ENCODE results near the gene PPFIBP2.
A peak's percentile ranks its signal among the peaks of the same experiment; 100 is the strongest.

PPFIBP2 gene

GRCh38 chr11:7573558-7574296 is 59.9 kb downstream of the PPFIBP2 start:
- Histone ChIP-seq H3K9me3 (replicated peaks in 1 of 2; ENCODE audit: control insufficient read depth in 2 of 2, insufficient read depth in 1 of 2, low read depth in 1 of 2, low read length in 2 of 2) (no peaks in the 10 kb centered on the region), H3K27ac (replicated peaks; ENCODE audit: low read length) (no peak overlapping the region), H2BK5ac (ENCODE audit: low read length) (no peak overlapping the region), H3K23ac (ENCODE audit: low read depth, low read length, poor library complexity) (no peak overlapping the region), H3K4me2 (ENCODE audit: insufficient read depth, low read length, poor library complexity, severe bottlenecking) (no peak overlapping the region), H3K4ac (ENCODE audit: low read length) (no peak overlapping the region), H2BK12ac (ENCODE audit: low read length) (no peak overlapping the region), H4K8ac (ENCODE audit: low read depth, low read length) (no peak overlapping the region), H3K79me1 (ENCODE audit: low read depth, low read length) (no peaks in the 10 kb centered on the region), H3K36me3 (replicated peaks in 1 of 2; ENCODE audit: control insufficient read depth in 2 of 2, insufficient read depth in 2 of 2, low read length in 2 of 2) (no peaks in the 10 kb centered on the region), H3K9ac (ENCODE audit: low read depth, low read length, poor library complexity) (no peak overlapping the region), H3K4me1 (ENCODE audit: control insufficient read depth in 2 of 2, insufficient read depth in 1 of 2, low read depth in 1 of 2, low read length in 2 of 2) (peaks cover 19 to 36% of the 10 kb centered on the region in 2 donors), H4K91ac (ENCODE audit: low read depth, low read length, poor library complexity) (no peak overlapping the region), H3K18ac (ENCODE audit: low read length) (no peak overlapping the region), H2BK15ac (ENCODE audit: low read length) (no peak overlapping the region), H2AK5ac (ENCODE audit: low read depth, low read length) (no peak overlapping the region), H2AFZ (ENCODE audit: low read length) (peak overlapping the region; percentile 54), H3K4me3 (ENCODE audit: low read length in 2 of 2) (no peak overlapping the region), H3K27me3 (ENCODE audit: control insufficient read depth in 3 of 3, insufficient read depth in 3 of 3, low read depth in 1 of 3, low read length in 3 of 3) (no peaks in the 10 kb centered on the region), H3K14ac (ENCODE audit: low read length) (no peak overlapping the region), H2BK120ac (ENCODE audit: low read depth, low read length) (no peak overlapping the region)
- WGBS, 2 donors (ENCODE audit: extremely low coverage in 2 of 2, insufficient read length in 2 of 2, insufficient replicate concordance in 1 of 2): no CpG with 5 or more reads among the region's 9 CpGs
- DNase-seq (ENCODE audit: low spot score): no peak

- H2AFZ ChIP-seq (ENCODE audit: low read length): peak overlapping the region; percentile 11
- H3K4me3 ChIP-seq (ENCODE audit: low read length in 2 of 2): no peak overlapping the region
- DNase-seq (ENCODE audit: low spot score): no peak
- no peak overlapping the region for H2BK12ac ChIP-seq (ENCODE audit: low read length)
- no peaks in the 10 kb centered on the region for H3K36me3 ChIP-seq (replicated peaks in 1 of 2; ENCODE audit: control insufficient read depth in 2 of 2, insufficient read depth in 2 of 2, low read length in 2 of 2)
- H2BK15ac ChIP-seq (ENCODE audit: low read length): no peak overlapping the region
- H3K9me3 ChIP-seq (replicated peaks in 1 of 2; ENCODE audit: control insufficient read depth in 2 of 2, insufficient read depth in 1 of 2, low read depth in 1 of 2, low read length in 2 of 2): no peaks in the 10 kb centered on the region
- peaks cover 21 to 36% of the 10 kb centered on the region in 2 donors for H3K4me1 ChIP-seq (ENCODE audit: control insufficient read depth in 2 of 2, insufficient read depth in 1 of 2, low read depth in 1 of 2, low read length in 2 of 2)
- no peak overlapping the region for H3K4ac ChIP-seq (ENCODE audit: low read length)
- no peak overlapping the region for H2AK5ac ChIP-seq (ENCODE audit: low read depth, low read length)
- no CpG with 5 or more reads among the region's 7 CpGs for WGBS, 2 donors (ENCODE audit: extremely low coverage in 2 of 2, insufficient read length in 2 of 2, insufficient replicate concordance in 1 of 2)
- H3K27ac ChIP-seq (replicated peaks; ENCODE audit: low read length): no peak overlapping the region
- H2BK5ac ChIP-seq (ENCODE audit: low read length): no peak overlapping the region
- no peak overlapping the region for H4K91ac ChIP-seq (ENCODE audit: low read depth, low read length, poor library complexity)
- no peak overlapping the region for H2BK120ac ChIP-seq (ENCODE audit: low read depth, low read length)
- no peak overlapping the region for H3K18ac ChIP-seq (ENCODE audit: low read length)
- no peaks in the 10 kb centered on the region for H3K27me3 ChIP-seq (ENCODE audit: control insufficient read depth in 3 of 3, insufficient read depth in 3 of 3, low read depth in 1 of 3, low read length in 3 of 3)
- H3K9ac ChIP-seq (ENCODE audit: low read depth, low read length, poor library complexity): no peak overlapping the region
- H3K14ac ChIP-seq (ENCODE audit: low read length): no peak overlapping the region
- no peaks in the 10 kb centered on the region for H3K79me1 ChIP-seq (ENCODE audit: low read depth, low read length)
- H3K23ac ChIP-seq (ENCODE audit: low read depth, low read length, poor library complexity): no peak overlapping the region
- no peak overlapping the region for H3K4me2 ChIP-seq (ENCODE audit: insufficient read depth, low read length, poor library complexity, severe bottlenecking)
- no peak overlapping the region for H4K8ac ChIP-seq (ENCODE audit: low read depth, low read length)
Measured at GRCh38 chr11:7574491-7575130, 60.8 kb downstream of the PPFIBP2 start.

- Histone ChIP-seq H2BK120ac (ENCODE audit: low read depth, low read length) (no peak overlapping the region), H3K36me3 (replicated peaks in 1 of 2; ENCODE audit: control insufficient read depth in 2 of 2, insufficient read depth in 2 of 2, low read length in 2 of 2) (no peaks in the 10 kb centered on the region), H3K23ac (ENCODE audit: low read depth, low read length, poor library complexity) (peak overlapping the region; percentile 13), H4K91ac (ENCODE audit: low read depth, low read length, poor library complexity) (no peak overlapping the region), H3K4me3 (ENCODE audit: low read length in 2 of 2) (no peak overlapping the region), H3K14ac (ENCODE audit: low read length) (peak overlapping the region; percentile 14), H3K27ac (replicated peaks; ENCODE audit: low read length) (no peak overlapping the region), H4K8ac (ENCODE audit: low read depth, low read length) (peak overlapping the region; percentile 73), H3K4ac (ENCODE audit: low read length) (no peak overlapping the region), H2AK5ac (ENCODE audit: low read depth, low read length) (peak overlapping the region; percentile 83), H2BK12ac (ENCODE audit: low read length) (no peak overlapping the region), H3K18ac (ENCODE audit: low read length) (peak overlapping the region; percentile 84), H3K9me3 (replicated peaks in 1 of 2; ENCODE audit: control insufficient read depth in 2 of 2, insufficient read depth in 1 of 2, low read depth in 1 of 2, low read length in 2 of 2) (no peaks in the 10 kb centered on the region), H3K79me1 (ENCODE audit: low read depth, low read length) (no peaks in the 10 kb centered on the region), H3K4me1 (ENCODE audit: control insufficient read depth in 2 of 2, insufficient read depth in 1 of 2, low read depth in 1 of 2, low read length in 2 of 2) (peaks cover 21 to 36% of the 10 kb centered on the region in 2 donors), H2BK15ac (ENCODE audit: low read length) (peak overlapping the region; percentile 84), H3K4me2 (ENCODE audit: insufficient read depth, low read length, poor library complexity, severe bottlenecking) (no peak overlapping the region), H3K9ac (ENCODE audit: low read depth, low read length, poor library complexity) (no peak overlapping the region), H2BK5ac (ENCODE audit: low read length) (no peak overlapping the region), H2AFZ (ENCODE audit: low read length) (peak overlapping the region; percentile 80), H3K27me3 (ENCODE audit: control insufficient read depth in 3 of 3, insufficient read depth in 3 of 3, low read depth in 1 of 3, low read length in 3 of 3) (no peaks in the 10 kb centered on the region)
- DNase-seq (ENCODE audit: low spot score): no peak
- no CpG with 5 or more reads among the region's 11 CpGs for WGBS, 2 donors (ENCODE audit: extremely low coverage in 2 of 2, insufficient read length in 2 of 2, insufficient replicate concordance in 1 of 2)
Measured at GRCh38 chr11:7575841-7576725, 62.3 kb downstream of the PPFIBP2 start.

Data from neuronal stem cell (in vitro differentiated cells).